Measurements from ENCODE around the gene AFAP1.

Gene AFAP1

DNA sequence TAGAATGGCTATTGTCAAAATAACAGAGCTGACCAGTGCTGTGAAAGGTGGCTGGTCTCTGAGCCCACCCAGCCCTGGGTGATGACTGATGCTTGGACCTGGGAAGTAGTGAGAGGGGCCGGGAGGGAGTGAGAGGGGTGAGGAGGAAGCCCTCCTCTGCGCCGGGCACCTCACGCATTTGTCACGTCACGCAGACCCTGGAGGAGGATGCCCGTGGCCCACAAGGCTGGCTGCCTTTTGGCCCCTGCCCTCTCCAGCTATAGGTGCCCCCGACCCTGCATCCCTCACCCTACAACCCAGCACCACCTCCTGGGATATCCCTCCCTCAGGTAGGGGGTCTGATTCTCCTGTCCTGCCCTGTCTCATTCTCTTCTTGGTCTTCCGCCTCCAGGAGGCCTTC, 207.4 kb downstream of the AFAP1 start:
- TF ChIP-seq, protein P1, sequence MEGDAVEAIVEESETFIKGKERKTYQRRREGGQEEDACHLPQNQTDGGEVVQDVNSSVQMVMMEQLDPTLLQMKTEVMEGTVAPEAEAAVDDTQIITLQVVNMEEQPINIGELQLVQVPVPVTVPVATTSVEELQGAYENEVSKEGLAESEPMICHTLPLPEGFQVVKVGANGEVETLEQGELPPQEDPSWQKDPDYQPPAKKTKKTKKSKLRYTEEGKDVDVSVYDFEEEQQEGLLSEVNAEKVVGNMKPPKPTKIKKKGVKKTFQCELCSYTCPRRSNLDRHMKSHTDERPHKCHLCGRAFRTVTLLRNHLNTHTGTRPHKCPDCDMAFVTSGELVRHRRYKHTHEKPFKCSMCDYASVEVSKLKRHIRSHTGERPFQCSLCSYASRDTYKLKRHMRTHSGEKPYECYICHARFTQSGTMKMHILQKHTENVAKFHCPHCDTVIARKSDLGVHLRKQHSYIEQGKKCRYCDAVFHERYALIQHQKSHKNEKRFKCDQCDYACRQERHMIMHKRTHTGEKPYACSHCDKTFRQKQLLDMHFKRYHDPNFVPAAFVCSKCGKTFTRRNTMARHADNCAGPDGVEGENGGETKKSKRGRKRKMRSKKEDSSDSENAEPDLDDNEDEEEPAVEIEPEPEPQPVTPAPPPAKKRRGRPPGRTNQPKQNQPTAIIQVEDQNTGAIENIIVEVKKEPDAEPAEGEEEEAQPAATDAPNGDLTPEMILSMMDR (conservative IDR thresholded peaks at IDR 0.05; ENCODE audit: low read depth, low read length) = no peak

DNA sequence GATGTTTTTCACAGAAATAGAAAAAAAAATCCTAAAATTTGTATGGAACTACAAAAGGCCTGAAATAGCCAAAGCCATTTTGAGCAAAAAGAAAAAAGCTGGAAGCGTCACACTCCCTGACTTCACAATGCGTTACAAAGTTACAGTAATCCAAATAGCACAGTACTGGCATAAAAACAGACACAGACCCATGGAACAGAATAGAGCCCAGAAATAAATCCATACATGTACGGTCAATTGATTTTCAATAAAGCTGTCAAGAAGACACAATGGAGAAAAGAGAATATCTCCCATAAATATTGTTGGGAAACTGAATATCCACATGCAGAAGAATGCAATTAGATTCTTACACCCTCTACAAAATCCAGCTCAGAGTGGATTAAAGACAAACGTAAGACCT, 208.2 kb downstream of the AFAP1 start:
- Histone ChIP-seq H3K4me1 (ENCODE audit: low read depth, poor library complexity, severe bottlenecking) (no peaks in the 10 kb centered on the region), H3K79me2 (ENCODE audit: insufficient read depth, low read depth) (no peaks in the 10 kb centered on the region), H3K4me2 (no peak overlapping the region), H3K9ac (no peak overlapping the region), H3K27me3 (ENCODE audit: insufficient read depth, low read depth) (no peaks in the 10 kb centered on the region), H3K27ac (no peak overlapping the region), H2AFZ (ENCODE audit: low read depth) (no peak overlapping the region), H3K36me3 (ENCODE audit: insufficient read depth) (no peaks in the 10 kb centered on the region), H4K20me1 (ENCODE audit: insufficient read depth) (no peaks in the 10 kb centered on the region), H3K4me3 (IDR thresholded peaks at IDR 0.05; ENCODE audit: insufficient read depth, low read depth, low read length) (no peak overlapping the region)
- TF ChIP-seq, protein P1 (conservative IDR thresholded peaks at IDR 0.05; ENCODE audit: low read depth, low read length) = no peak

More for the DNA sequence above, 207.4 kb downstream of the AFAP1 start:
- no peaks in the 10 kb centered on the region for H3K36me3 ChIP-seq (ENCODE audit: insufficient read depth)
- no peaks in the 10 kb centered on the region for H4K20me1 ChIP-seq (ENCODE audit: insufficient read depth)
- no peaks in the 10 kb centered on the region for H3K79me2 ChIP-seq (ENCODE audit: insufficient read depth, low read depth)
- no peak overlapping the region for H2AFZ ChIP-seq (ENCODE audit: low read depth)
- H3K9ac ChIP-seq = no peak overlapping the region
- no peaks in the 10 kb centered on the region for H3K27me3 ChIP-seq (ENCODE audit: insufficient read depth, low read depth)
- no peak overlapping the region for H3K27ac ChIP-seq
- H3K4me2 ChIP-seq = no peak overlapping the region
- no peaks in the 10 kb centered on the region for H3K4me1 ChIP-seq (ENCODE audit: low read depth, poor library complexity, severe bottlenecking)
- no peak overlapping the region for H3K4me3 ChIP-seq (IDR thresholded peaks at IDR 0.05; ENCODE audit: insufficient read depth, low read depth, low read length)

GRCh38 chr4:7727749-7728148, 211.9 kb downstream of the AFAP1 start:
- no peaks in the 10 kb centered on the region for H3K27me3 ChIP-seq (ENCODE audit: insufficient read depth, low read depth)
- H3K4me2 ChIP-seq = no peak overlapping the region
- H3K27ac ChIP-seq = no peak overlapping the region
- TF ChIP-seq, protein P1 (conservative IDR thresholded peaks at IDR 0.05; ENCODE audit: low read depth, low read length) = no peak
- H3K79me2 ChIP-seq (ENCODE audit: insufficient read depth, low read depth) = no peaks in the 10 kb centered on the region
- H3K4me1 ChIP-seq (ENCODE audit: low read depth, poor library complexity, severe bottlenecking) = no peaks in the 10 kb centered on the region
- H3K36me3 ChIP-seq (ENCODE audit: insufficient read depth) = no peaks in the 10 kb centered on the region
- no peak overlapping the region for H3K4me3 ChIP-seq (IDR thresholded peaks at IDR 0.05; ENCODE audit: insufficient read depth, low read depth, low read length)
- no peak overlapping the region for H3K9ac ChIP-seq
- no peaks in the 10 kb centered on the region for H4K20me1 ChIP-seq (ENCODE audit: insufficient read depth)
- no peak overlapping the region for H2AFZ ChIP-seq (ENCODE audit: low read depth)

- no peaks in the 10 kb centered on the region for H3K27me3 ChIP-seq (ENCODE audit: insufficient read depth, low read depth)
- no peak overlapping the region for H3K4me3 ChIP-seq (IDR thresholded peaks at IDR 0.05; ENCODE audit: insufficient read depth, low read depth, low read length)
- TF ChIP-seq, protein P1 (conservative IDR thresholded peaks at IDR 0.05; ENCODE audit: low read depth, low read length) = no peak
- no peak overlapping the region for H3K4me2 ChIP-seq
- no peak overlapping the region for H3K9ac ChIP-seq
- no peak overlapping the region for H2AFZ ChIP-seq (ENCODE audit: low read depth)
- no peak overlapping the region for H3K27ac ChIP-seq
- no peaks in the 10 kb centered on the region for H3K79me2 ChIP-seq (ENCODE audit: insufficient read depth, low read depth)
- H3K4me1 ChIP-seq (ENCODE audit: low read depth, poor library complexity, severe bottlenecking) = no peaks in the 10 kb centered on the region
- no peaks in the 10 kb centered on the region for H4K20me1 ChIP-seq (ENCODE audit: insufficient read depth)
- H3K36me3 ChIP-seq (ENCODE audit: insufficient read depth) = no peaks in the 10 kb centered on the region
Observed at GRCh38 chr4:7726665-7727413, 212.8 kb downstream of the AFAP1 start.
